HAP-1 (cell line): ENCODE data around the gene THNSL1.
"Not testable (repeated sequence)": the region's sequence is repeated elsewhere in the genome, so short reads cannot be mapped to it uniquely, and the experiment has no call there.

ENCODE experiments used
- DNase-seq, 2 experiments: peaks; one replicate each; pipeline ENCODE4 v3.0.0-alpha.2; 2016 to 2020; ENCODE audit warnings: low spot score in 2 of 2
- H3K27me3 ChIP-seq: fragments of 250-450 bp; sonication (Bioruptor Pico); 2 replicates; pipeline ENCODE4 v1.5.1; 2020; ENCODE audit warnings: low read depth, mild to moderate bottlenecking, moderate library complexity
- H3K36me3 ChIP-seq: fragments of 250-450 bp; sonication (Bioruptor Pico); replicated peaks from 2 replicates; pipeline ENCODE4 v1.5.1; 2020; ENCODE audit warnings: mild to moderate bottlenecking
- H3K4me1 ChIP-seq: fragments of 250-450 bp; sonication (Bioruptor Pico); 2 replicates; pipeline ENCODE4 v1.5.1; 2020; ENCODE audit warnings: mild to moderate bottlenecking
- H3K4me3 ChIP-seq: fragments of 250-450 bp; sonication (Bioruptor Pico); 2 replicates; pipeline ENCODE4 v1.5.1; 2020; ENCODE audit warnings: mild to moderate bottlenecking, moderate library complexity
- H3K9me3 ChIP-seq: fragments of 250-450 bp; sonication (Bioruptor Pico); 2 replicates; pipeline ENCODE4 v1.5.1; 2020; ENCODE audit warnings: mild to moderate bottlenecking, moderate library complexity
- in situ Hi-C: fragments of 300-500 bp; cut with MboI; formaldehyde crosslinking; loops from 3 replicates; pipeline ENCODE4 v1.14.3; 2020; ENCODE audit warnings: low sequenced_read_pairs, inconsistent platforms, mixed read lengths

Gene THNSL1

GRCh38 chr10:25016376-25017153, at the start of gene THNSL1:
Gene THNSL1, plus strand, starts transcription at chr10:25016612. Its CDS starts 6,612 bp downstream, at chr10:25023224.
- Histone ChIP-seq H3K36me3 (no peaks in the 10 kb centered on the region), H3K4me1 (peaks cover 15% of the 10 kb centered on the region), H3K27me3 (no peaks in the 10 kb centered on the region), H3K9me3 (no peaks in the 10 kb centered on the region), H3K4me3 (peak within 1 kb of the TSS; percentile 45)
- in situ Hi-C loops: no loop called here
- peak; percentile 97 to 100 for DNase-seq

- DNase-seq: no peak
- in situ Hi-C loops: no loop called here
- Histone ChIP-seq H3K36me3 (no peaks in the 10 kb centered on the region), H3K9me3 (no peaks in the 10 kb centered on the region), H3K27me3 (no peaks in the 10 kb centered on the region), H3K4me1 (peaks cover 2% of the 10 kb centered on the region; the same call in 1 of the 2 replicates), H3K4me3 (no peak overlapping the region)
These were observed 49.4 kb upstream of the THNSL1 start for GRCh38 chr10:24966962-24967481.

GRCh38 chr10:24968349-24968748, 48.1 kb upstream of the THNSL1 start:
- no peaks in the 10 kb centered on the region for H3K9me3 ChIP-seq
- H3K27me3 ChIP-seq: no peaks in the 10 kb centered on the region
- DNase-seq: no peak
- H3K36me3 ChIP-seq: no peaks in the 10 kb centered on the region
- in situ Hi-C loops: no loop called here
- H3K4me1 ChIP-seq: peaks cover 2% of the 10 kb centered on the region; the same call in 1 of the 2 replicates
- no peak overlapping the region for H3K4me3 ChIP-seq

- H3K9me3 ChIP-seq, H3K27me3 ChIP-seq, H3K4me1 ChIP-seq, DNase-seq, H3K36me3 ChIP-seq, H3K4me3 ChIP-seq, in situ Hi-C loops: not testable (repeated sequence)
These were observed 47.5 kb upstream of the THNSL1 start for GRCh38 chr10:24968951-24969350.

GRCh38 chr10:24969841-24970281, 46.6 kb upstream of the THNSL1 start:
- Histone ChIP-seq H3K4me1 (peaks cover 2% of the 10 kb centered on the region; the same call in 1 of the 2 replicates), H3K9me3 (no peaks in the 10 kb centered on the region), H3K27me3 (no peaks in the 10 kb centered on the region), H3K36me3 (no peaks in the 10 kb centered on the region), H3K4me3 (no peak overlapping the region)
- DNase-seq: no peak
- in situ Hi-C loops: no loop called here

GRCh38 chr10:24971374-24971773, 45.0 kb upstream of the THNSL1 start:
- Histone ChIP-seq H3K4me1 (peaks cover 2% of the 10 kb centered on the region; the same call in 1 of the 2 replicates), H3K9me3 (no peaks in the 10 kb centered on the region), H3K27me3 (no peaks in the 10 kb centered on the region), H3K36me3 (no peaks in the 10 kb centered on the region), H3K4me3 (no peak overlapping the region)
- no peak for DNase-seq
- in situ Hi-C loops: no loop called here

- H3K9me3 ChIP-seq: no peaks in the 10 kb centered on the region
- DNase-seq: no peak
- H3K4me3 ChIP-seq: no peak overlapping the region
- no peaks in the 10 kb centered on the region for H3K36me3 ChIP-seq
- H3K27me3 ChIP-seq: no peaks in the 10 kb centered on the region
- in situ Hi-C loops: no loop called here
- H3K4me1 ChIP-seq: peaks cover 2% of the 10 kb centered on the region; the same call in 1 of the 2 replicates
These were observed 43.2 kb upstream of the THNSL1 start for GRCh38 chr10:24973163-24973562.

- no peak for DNase-seq
- in situ Hi-C loops: no loop called here
- H3K4me3 ChIP-seq: no peak overlapping the region
- no peaks in the 10 kb centered on the region; the same call in 1 of the 2 replicates for H3K9me3 ChIP-seq
- H3K36me3 ChIP-seq: no peaks in the 10 kb centered on the region
- peaks cover 2% of the 10 kb centered on the region; the same call in 1 of the 2 replicates for H3K4me1 ChIP-seq
- H3K27me3 ChIP-seq: no peaks in the 10 kb centered on the region
These were observed 41.4 kb upstream of the THNSL1 start for GRCh38 chr10:24974976-24975375.

GRCh38 chr10:24979685-24980084, 36.7 kb upstream of the THNSL1 start:
- Histone ChIP-seq H3K27me3 (no peaks in the 10 kb centered on the region), H3K4me3 (no peak overlapping the region), H3K36me3 (no peaks in the 10 kb centered on the region), H3K4me1 (peaks cover 14% of the 10 kb centered on the region), H3K9me3 (no peaks in the 10 kb centered on the region; the same call in 1 of the 2 replicates)
- in situ Hi-C loops: no loop called here
- no peak for DNase-seq

GRCh38 chr10:24981161-24981710, 35.2 kb upstream of the THNSL1 start:
- peaks cover 22% of the 10 kb centered on the region for H3K4me1 ChIP-seq
- H3K4me3 ChIP-seq: no peak overlapping the region
- H3K9me3 ChIP-seq: no peaks in the 10 kb centered on the region; the same call in 1 of the 2 replicates
- in situ Hi-C loops: no loop called here
- peak; percentile 56 to 99 for DNase-seq
- H3K27me3 ChIP-seq: no peaks in the 10 kb centered on the region
- no peaks in the 10 kb centered on the region for H3K36me3 ChIP-seq

- no peaks in the 10 kb centered on the region; the same call in 1 of the 2 replicates for H3K9me3 ChIP-seq
- no peaks in the 10 kb centered on the region for H3K27me3 ChIP-seq
- in situ Hi-C loops: no loop called here
- no peak overlapping the region for H3K4me3 ChIP-seq
- no peaks in the 10 kb centered on the region for H3K36me3 ChIP-seq
- no peak for DNase-seq
- peaks cover 26% of the 10 kb centered on the region for H3K4me1 ChIP-seq
These were observed 33.9 kb upstream of the THNSL1 start for GRCh38 chr10:24982319-24983112.

- DNase-seq: no peak
- peaks cover 26% of the 10 kb centered on the region for H3K4me1 ChIP-seq
- H3K36me3 ChIP-seq: no peaks in the 10 kb centered on the region
- H3K4me3 ChIP-seq: no peak overlapping the region
- H3K27me3 ChIP-seq: no peaks in the 10 kb centered on the region
- in situ Hi-C loops: no loop called here
- H3K9me3 ChIP-seq: no peaks in the 10 kb centered on the region; the same call in 1 of the 2 replicates
These were observed 33.3 kb upstream of the THNSL1 start for GRCh38 chr10:24983130-24983529.

GRCh38 chr10:24983946-24984345, 32.5 kb upstream of the THNSL1 start:
- no peak for DNase-seq
- H3K4me1 ChIP-seq: peaks cover 26% of the 10 kb centered on the region
- no peaks in the 10 kb centered on the region for H3K27me3 ChIP-seq
- no peaks in the 10 kb centered on the region for H3K36me3 ChIP-seq
- H3K9me3 ChIP-seq: no peaks in the 10 kb centered on the region
- H3K4me3 ChIP-seq: no peak overlapping the region
- in situ Hi-C loops: no loop called here
